Choroid plexus epithelial cell (primary cell): ENCODE data around the gene PLEKHN1.

Experiments used
- DNase-seq: peaks from one replicate; pipeline ENCODE4 v3.0.0-alpha.2; 2010; ENCODE audit warnings: low read depth
- H3K4me3 ChIP-seq: 2 replicates; pipeline ENCODE4 v1.5.1; 2011; ENCODE audit warnings: low read depth, mild to moderate bottlenecking, control low read depth, low read length, moderate library complexity
- TF ChIP-seq, protein P1 (sequence below): conservative IDR thresholded peaks from 2 replicates; pipeline ENCODE4 v1.5.1; 2011; ENCODE audit warnings: low read depth, mild to moderate bottlenecking, control low read depth, inconsistent platforms, low read length, moderate library complexity

Gene PLEKHN1

DNA sequence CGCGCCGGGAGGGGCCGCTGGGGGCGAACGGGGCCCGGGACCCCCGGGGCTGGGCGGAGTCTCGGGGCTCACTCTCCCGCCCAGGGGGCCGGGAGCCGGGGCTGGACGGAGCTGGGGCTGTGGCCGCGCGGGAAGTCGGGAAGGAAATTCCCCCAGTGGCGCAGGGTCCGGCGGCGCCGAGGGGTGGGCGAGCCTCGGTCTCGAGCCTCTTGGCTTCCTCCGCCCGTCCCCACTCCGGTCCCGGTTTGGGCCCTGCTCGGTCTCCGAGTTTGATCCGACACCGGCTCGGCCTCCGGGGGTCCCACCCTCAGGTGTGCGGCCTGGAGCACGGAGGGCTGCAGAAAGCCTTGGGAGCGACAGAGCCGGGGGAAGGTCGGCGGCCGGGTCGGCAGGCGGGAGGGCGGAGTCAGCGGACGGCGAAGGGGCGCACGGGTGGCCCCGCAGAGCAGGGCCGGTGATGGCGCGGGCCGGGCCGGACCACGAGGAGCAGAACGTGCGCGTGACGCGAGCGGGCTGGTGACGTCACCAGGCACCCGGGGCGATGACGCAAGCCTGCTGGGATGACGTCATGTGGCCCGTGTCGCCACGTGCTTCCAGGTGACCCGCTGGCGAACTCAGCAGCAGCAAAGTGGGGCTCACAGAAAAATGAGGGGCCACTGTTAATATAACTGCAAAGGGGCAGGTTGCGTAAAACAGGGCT, 34.2 kb downstream of the PLEKHN1 start:
- peak; percentile 90 for DNase-seq
- H3K4me3 ChIP-seq = peak overlapping the region; percentile 69
- TF ChIP-seq, protein P1, sequence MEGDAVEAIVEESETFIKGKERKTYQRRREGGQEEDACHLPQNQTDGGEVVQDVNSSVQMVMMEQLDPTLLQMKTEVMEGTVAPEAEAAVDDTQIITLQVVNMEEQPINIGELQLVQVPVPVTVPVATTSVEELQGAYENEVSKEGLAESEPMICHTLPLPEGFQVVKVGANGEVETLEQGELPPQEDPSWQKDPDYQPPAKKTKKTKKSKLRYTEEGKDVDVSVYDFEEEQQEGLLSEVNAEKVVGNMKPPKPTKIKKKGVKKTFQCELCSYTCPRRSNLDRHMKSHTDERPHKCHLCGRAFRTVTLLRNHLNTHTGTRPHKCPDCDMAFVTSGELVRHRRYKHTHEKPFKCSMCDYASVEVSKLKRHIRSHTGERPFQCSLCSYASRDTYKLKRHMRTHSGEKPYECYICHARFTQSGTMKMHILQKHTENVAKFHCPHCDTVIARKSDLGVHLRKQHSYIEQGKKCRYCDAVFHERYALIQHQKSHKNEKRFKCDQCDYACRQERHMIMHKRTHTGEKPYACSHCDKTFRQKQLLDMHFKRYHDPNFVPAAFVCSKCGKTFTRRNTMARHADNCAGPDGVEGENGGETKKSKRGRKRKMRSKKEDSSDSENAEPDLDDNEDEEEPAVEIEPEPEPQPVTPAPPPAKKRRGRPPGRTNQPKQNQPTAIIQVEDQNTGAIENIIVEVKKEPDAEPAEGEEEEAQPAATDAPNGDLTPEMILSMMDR = no peak

DNA sequence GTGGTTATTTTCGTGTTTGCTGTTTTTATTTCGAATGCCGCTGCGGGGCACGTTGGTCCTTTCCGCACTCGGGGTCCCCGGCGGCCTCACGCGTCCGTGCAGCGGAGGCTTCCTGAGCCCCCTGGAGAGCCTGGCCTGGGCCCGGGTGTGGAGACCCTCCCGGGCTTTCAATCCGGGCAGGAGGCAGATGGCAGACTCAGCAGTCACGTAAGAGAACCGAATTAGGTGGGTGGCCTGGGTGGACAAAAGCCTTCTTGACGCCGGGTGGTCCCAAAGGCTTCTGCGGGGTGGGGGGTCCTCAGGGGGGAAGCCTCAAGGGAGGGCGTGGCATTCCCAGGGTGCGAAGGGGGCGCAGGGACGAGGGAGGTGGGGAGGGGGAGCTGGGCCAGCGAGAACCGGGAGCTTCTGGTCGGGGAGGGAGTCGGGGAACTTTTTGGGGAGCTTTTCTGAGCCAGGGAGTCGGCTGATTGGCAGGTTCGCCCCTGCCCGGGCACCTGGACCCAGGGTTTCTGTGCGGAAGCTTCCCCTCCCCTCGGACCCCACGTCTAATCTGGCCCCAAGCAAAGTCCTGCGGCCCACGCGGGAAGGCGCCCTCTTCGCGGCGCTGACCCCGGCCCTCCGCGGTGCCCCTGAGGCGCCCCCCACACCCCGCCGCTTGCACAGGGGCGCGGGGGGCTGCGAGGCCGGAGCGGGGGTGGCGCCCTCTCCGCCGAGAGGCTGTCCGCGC, 34.9 kb downstream of the PLEKHN1 start:
- DNase-seq = no peak
- H3K4me3 ChIP-seq = peak overlapping the region; percentile 69
- TF ChIP-seq, protein P1 = no peak

DNA sequence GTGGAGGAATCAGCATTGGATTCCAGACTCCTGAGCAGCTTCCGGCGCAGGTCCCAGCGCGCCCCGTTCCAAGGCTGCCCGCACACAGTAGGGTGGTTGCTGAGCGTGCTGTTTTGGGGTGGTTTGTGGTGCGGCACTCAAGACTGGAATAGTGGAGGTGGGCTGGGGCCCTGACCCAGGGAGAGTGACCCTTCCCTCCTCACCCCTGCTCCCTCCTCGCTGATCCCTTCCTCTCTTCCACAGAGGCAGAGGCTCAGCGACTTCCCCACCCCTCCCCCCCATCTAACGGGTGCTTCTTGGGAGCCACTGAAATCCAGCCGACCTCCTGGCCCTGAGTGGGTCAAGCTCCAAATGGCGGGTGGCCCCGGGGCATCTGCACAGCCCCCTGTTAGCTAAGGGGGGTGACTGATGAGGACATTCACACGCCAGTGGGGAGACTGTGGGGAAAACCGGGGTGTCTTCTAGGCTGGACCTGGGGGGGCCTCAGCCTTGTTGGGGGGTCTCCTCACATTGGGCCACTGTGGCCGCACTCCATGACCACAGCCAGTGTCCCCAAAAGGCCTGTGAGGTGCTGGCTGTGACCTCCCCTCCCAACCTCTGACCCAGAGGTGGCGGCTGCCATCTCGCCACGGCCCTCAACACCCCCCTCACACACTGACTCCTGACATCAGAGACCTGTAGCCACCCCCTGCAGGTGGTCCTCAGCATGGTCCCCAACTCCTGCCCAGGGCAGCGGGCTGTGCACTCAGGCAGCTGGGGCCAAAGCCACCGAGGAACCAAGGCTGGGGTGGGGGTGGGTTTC, 37.5 kb downstream of the PLEKHN1 start:
- no peak for DNase-seq
- H3K4me3 ChIP-seq = no peak overlapping the region
- TF ChIP-seq, protein P1 = no peak

DNA sequence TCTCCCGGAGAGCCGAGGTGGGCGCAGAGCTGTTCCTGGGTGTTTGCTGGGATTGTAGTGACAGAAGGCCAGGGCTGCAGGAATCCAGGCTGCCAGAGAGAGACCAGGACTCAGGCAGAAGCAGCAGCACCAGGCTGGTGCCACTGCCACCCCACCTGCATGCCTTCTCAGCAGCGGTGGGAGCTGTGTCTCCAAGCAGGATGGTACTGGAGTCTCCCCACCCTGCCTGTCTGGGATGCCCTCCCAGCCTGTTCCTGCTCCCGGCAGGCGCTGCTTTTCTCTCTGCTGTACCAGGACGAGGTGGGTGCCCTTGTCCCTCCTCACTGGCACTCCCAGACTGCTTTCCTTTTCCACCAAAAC, 38.1 kb downstream of the PLEKHN1 start:
- TF ChIP-seq, protein P1 = no peak
- no peak for DNase-seq
- H3K4me3 ChIP-seq = no peak overlapping the region

DNA sequence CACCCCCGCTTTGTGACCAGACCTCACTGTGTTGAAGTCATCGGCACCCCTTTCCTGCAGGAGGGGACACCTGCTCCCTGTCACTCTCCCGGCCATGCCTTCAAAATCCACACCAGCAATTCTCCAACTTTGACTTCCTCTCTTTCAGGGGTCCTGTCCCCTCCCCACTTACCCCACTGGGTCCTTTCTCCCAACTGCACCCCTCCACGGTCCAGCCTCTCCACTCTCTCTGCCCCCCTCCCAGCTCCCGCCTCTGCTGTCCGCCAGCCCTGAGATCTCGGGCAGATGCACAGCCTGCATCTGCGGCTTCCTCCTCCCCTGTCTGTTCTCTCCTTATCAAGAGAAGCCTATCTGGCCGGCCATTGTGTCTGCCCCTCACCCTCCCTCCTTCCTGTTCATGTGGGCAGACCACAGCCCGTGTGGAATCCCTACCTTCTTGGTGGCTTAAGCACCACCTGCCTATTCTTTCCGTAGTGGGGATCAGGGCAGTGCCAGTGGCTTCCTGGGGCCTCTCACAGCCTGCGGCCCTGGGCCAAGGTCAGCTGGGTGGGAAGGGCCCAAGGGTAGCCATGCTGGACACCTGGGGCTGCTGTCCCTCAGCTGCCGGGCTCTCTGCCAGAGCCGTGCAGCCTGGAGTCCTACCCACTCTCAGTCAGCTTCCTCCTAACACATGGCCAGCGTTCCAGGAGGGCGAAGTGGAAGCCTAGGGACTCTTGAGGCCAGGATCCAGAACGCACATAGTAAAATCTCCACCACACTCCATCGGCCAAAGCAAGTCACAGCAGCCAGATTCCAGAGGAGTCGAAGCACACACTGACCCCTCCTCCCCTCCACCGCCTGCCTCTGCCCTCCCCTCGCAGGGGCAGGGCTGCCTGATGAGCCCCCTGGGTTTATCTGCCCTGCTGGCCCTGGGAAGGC, 38.8 kb downstream of the PLEKHN1 start:
- TF ChIP-seq, protein P1 = no peak
- peak; percentile 55 for DNase-seq
- H3K4me3 ChIP-seq = no peak overlapping the region

DNA sequence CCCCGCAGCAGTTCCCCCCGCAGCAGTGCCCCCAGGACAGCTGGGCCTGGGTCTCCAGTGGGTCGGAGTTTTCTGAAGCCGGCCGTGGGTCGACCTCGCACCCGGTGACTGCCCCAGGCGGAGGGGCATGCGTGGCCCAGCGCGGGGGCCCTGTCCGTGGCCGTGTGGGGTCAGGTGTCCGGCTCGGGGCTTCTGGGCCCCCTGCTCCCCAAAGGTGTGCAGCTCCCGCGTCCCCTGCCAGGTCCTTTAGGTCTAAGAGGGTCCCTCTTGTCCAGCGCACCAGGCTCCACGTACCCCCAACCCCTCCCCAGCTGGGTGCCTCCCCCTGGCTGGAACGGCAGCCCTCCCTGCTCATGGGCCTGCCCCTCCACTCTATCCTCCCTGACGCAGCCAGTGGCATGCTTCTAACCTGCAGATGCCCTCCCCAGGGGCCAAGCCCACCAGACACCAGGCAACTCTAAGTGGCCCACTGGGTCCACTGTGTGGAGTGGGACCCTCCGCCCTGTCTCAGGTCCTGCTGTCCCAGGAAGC, 39.6 kb downstream of the PLEKHN1 start:
- H3K4me3 ChIP-seq = no peak overlapping the region

More for the DNA sequence above, 39.6 kb downstream of the PLEKHN1 start:
- no peak for DNase-seq
- TF ChIP-seq, protein P1 = no peak
